AG20443 (cell line): Measurements from ENCODE around the gene RPS6KA3.
A peak's percentile ranks its signal among the peaks of the same experiment; 100 is the strongest.

Experiments
- DNase-seq: peaks from one replicate; pipeline ENCODE4 v3.0.0; 2012; ENCODE audit warnings: low spot score, mixed read lengths

The RPS6KA3 gene

GRCh38 chrX:20266810-20267606 lies at the start of gene RPS6KA3:
TSS of gene RPS6KA3 (minus strand) at chrX:20266909. CDS start at chrX:20266632, 277 bp downstream.
- peak; percentile 90 for DNase-seq

- DNase-seq = no peak
Observed at GRCh38 chrX:20315140-20315539, 48.4 kb upstream of the RPS6KA3 start.

DNA sequence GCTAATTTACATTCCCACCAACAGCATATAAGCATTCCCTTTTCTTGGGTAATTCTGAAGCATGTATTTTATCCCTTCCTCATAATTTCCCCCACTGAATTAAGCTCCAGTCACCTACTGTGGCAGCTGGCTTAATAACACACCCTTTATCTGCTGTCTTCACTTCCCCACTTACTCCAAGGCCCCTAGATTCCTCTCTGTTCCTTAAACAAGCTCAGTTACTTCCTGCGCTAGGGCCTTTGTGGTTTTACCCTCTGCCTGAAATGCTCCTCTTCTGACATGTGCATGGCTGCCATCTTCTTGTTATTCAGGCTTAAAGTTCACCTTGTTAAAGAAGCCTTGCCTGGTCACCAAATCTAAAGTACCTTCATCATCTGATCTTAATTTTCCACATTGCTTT lies 47.2 kb upstream of the RPS6KA3 start:
- no peak for DNase-seq

GRCh38 chrX:20312018-20312417 lies 45.3 kb upstream of the RPS6KA3 start:
- no peak for DNase-seq

DNA sequence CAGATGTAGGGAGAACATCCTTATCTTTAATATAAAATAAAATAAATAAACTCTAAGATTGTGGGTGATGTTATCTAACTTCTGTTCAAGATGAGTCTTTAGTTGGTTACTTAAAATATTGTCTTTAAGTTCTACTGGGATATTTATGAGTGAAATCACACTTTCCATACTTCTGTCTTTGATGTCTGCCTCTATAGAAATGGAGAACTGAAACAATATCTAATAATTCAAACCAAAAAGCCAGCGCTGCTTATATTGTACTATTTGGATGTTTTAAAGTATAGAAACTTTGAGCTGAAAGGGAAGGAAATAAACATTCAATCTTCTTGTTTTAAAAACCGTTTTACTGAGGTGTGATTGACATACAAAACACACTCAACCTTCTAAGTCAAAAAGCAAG lies 44.8 kb upstream of the RPS6KA3 start:
- DNase-seq = no peak

- DNase-seq = peak; percentile 17
Observed at GRCh38 chrX:20309806-20310205, 43.1 kb upstream of the RPS6KA3 start.

DNA sequence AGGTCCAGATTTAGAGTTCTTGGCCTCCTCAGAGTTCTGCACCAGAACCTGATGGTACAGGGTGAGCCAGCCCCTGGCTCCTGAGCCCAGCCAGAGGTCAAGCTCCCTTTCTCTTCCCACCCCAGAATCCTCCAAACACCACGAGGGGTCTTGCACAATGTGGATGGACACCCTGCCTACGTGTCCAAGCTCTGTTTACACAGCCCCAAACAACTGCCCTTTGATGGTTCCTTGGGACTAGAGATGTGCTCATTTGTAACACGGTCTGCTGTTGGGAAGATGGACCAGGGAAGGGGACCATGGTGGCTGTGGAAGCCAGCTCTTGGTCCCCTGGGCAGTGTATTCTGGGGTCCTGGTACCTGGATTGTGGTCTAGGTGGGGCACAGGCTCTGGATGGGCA lies 40.0 kb upstream of the RPS6KA3 start:
- no peak for DNase-seq

GRCh38 chrX:20300822-20301221 lies 34.1 kb upstream of the RPS6KA3 start:
- no peak for DNase-seq

DNA sequence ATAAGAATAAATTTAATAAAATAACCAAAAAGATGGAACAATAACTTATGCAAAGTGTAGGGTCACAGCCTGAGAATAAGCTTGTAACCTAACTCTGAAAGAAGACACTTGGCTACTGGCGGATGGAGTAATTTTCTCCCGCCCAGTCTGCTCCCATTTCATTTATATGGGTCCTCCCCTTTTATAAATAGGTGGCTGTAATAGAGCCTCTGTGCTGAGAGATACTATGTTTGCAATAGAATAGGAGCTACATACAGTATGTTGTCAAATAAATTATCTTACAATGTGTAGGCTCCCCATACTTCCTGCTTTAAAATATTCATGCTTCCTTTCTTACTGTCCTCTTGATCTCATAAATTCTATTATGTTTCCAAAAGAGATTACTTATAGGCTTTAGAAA lies 28.2 kb upstream of the RPS6KA3 start:
- DNase-seq = no peak

DNA sequence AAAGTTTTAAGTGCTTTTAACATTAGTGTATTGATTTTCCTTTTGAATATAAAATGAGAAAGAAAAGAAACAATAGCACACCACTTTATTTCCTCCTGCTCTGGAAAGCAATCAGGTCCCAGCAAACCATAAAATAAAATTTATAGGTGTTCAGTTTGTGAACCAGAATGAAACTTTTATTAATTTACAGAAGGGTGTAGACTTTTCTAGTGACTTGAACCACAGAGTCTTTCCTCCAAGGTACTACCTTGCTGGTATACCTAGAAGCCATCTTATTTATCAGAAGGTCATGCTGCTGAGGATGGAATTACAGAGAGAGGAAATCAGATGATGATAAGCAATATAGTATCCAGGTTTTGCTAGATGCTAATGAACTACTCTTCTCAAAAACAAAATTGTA lies 27.6 kb upstream of the RPS6KA3 start:
- DNase-seq = no peak

DNA sequence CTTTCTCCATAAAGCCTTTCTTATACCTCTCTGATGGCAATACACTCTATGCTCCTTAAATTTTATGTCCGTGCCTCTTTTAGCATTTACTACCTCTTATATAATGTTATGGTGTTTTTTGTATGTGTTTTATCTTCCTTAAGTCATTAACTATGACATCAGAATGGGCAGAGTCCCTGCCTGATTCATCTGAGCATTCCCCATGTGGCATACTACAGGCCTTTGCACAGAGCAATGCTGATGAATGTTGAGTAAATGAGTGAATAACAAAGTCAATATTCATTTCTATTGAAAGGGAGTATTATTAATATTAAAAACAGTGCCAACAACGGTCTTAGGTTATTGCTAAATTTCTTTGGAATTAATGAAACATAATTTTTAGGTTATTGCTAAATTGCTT lies 18.8 kb upstream of the RPS6KA3 start:
- peak; percentile 25 for DNase-seq

DNA sequence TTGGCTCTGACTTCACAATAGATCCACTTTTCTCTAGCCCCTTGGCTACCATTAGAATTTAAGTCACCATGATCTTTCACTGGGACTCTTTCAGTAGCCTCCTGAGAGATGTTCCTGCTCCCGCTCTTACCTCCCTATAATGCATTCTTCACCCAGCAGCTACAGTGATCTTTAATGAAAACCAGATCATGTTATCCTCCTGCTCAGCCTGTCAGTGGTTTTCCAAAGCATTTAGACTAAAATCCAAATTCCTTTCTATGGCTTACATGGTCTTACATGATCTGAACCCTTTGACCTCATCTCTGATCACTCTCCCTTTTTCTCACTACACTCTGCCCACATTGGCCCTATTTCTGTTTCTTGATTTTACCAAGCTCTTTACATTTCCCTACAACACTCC lies 18.3 kb upstream of the RPS6KA3 start:
- no peak for DNase-seq

- no peak for DNase-seq
Observed at GRCh38 chrX:20284444-20284843, 17.7 kb upstream of the RPS6KA3 start.

DNA sequence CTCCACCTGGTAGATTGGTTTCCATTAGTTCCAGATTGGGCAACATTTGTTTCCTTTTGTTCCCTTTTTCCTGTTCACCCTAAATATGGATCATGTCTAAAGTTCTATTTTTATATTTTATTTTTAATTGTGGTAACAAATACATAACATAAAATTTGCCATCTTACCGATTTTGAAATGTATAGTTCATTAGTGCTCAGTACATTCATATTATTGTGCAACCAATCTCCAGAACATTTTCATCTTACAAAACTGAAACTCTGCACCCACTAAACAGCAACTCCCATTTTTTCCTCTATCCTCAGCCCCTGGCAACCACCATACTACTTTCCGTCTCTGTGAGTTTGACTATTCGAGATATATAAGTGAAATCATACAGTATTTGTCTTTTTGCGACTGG lies 14.2 kb upstream of the RPS6KA3 start:
- DNase-seq = no peak

DNA sequence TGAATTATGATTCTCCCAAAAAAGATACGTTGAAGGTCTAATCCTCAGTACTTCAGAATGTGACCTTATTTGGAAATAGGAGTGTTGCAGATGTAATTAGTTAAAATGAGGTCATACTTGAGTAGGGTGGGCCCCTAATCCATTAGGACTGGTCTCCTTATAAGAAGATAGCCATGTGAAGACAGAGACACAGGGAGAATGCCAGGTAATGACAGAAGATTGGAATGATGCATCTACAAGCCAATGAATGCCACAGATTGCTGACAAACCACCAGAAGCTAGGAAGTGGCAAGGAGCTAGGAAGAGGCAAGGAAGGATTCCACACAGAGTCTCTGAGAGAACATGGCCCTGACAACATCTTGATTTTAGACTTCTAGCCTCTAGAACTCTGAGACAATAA lies 7.4 kb upstream of the RPS6KA3 start:
- peak; percentile 6 for DNase-seq

DNA sequence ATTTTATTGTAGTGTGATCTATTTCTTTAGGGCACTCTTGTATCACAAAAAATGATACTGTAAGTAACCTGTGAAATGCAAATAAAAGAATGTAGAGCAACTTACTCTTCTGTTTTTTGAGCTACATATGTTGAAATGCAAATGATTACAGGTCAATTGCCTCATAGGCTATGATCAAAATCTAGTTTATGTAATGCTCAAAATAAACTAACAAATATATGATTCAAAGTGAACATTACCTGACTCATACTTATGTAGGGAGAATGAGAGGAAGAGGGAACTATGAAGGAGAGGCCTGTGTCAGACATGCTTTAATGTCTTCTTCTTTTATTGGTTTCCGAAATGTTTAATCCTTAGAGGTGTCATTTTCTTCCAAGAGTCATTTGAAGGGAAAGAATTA lies 5.0 kb upstream of the RPS6KA3 start:
- no peak for DNase-seq

- DNase-seq = no peak
Observed at GRCh38 chrX:20271186-20271585, 4.5 kb upstream of the RPS6KA3 start.

GRCh38 chrX:20270562-20270890 lies 3.8 kb upstream of the RPS6KA3 start:
- no peak for DNase-seq

- DNase-seq = no peak
Observed at GRCh38 chrX:20269848-20270561, 3.3 kb upstream of the RPS6KA3 start.

- peak; percentile 18 for DNase-seq
Observed at GRCh38 chrX:20267931-20268701, 1.4 kb upstream of the RPS6KA3 start.

GRCh38 chrX:20267607-20267930 lies 860 bp upstream of the RPS6KA3 start:
- no peak for DNase-seq

DNA sequence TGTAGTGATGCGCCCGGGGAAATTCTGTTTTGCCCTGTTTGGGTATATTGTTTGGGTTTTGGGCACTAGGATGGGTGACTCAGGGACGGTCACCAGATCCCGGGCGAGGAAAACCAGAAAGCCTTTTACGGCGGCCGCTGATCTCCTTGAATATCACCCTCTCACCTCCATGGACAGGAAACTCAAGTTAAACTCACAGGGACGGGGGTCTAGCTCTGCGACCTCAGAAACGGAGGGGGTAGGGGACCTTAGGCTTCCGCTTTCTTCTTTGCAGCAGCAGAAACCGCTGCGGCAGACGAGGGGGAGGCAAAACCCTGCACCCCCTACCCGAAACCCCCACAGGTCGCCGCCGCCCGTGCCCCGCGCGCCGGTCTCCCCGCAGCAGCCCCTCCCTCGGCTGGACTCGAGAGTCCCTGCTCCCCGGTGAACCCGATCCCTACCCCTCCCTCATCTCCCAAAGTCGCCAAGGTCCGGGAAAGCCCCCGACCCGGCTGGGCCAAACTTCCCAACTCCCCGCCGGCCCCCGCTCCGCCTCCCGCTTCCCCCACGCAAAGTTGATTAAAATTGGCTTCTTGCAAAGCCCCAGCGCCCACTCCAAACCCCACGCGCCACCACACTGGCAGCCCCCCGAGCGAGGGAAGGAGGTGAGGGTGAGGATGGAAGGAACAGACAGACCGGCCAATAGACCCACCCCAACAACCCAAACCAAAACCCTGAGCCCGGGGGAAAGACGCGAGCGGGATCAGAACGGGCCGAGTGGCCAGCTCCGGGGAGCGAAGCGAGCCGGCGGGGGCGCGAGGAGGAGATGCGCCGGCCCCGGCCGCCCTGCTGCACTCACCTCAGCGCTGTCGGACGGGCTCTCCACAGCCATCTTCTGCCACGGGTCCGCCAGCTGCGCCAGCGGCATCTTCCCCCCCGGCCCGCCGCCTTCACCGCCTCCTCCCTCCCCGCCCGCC lies 705 bp downstream of the RPS6KA3 start:
- peak; percentile 20 for DNase-seq
